NB4 (cell line): ENCODE data around the gene NBR1.
"Not testable (repeated sequence)": the region's sequence is repeated elsewhere in the genome, so short reads cannot be mapped to it uniquely, and the experiment has no call there.

ENCODE experiments used
- DNase-seq: peaks from one replicate; pipeline ENCODE4 v3.0.0; 2010; ENCODE audit warnings: low read depth
- H3K4me3 ChIP-seq: one replicate; pipeline ENCODE4 v1.5.1; 2011; ENCODE audit warnings: mild to moderate bottlenecking, low read depth, low read length, moderate library complexity
- CTCF ChIP-seq: IDR thresholded peaks from one replicate; pipeline ENCODE4 v1.5.1; 2012; ENCODE audit warnings: low read depth, low read length
- MAX ChIP-seq: IDR thresholded peaks from 2 replicates; pipeline ENCODE4 v1.6.1; 2011; ENCODE audit warnings: low read depth, low read length
- MYC ChIP-seq: IDR thresholded peaks from 2 replicates; pipeline ENCODE4 v1.6.1; 2011; ENCODE audit warnings: low read depth, low read length
- POLR2A ChIP-seq: IDR thresholded peaks from 2 replicates; pipeline ENCODE4 v1.6.1; 2011; ENCODE audit warnings: mild to moderate bottlenecking; ENCODE audit not compliant: insufficient read length; ENCODE audit errors: extremely low read depth

Gene NBR1

GRCh38 chr17:43175213-43176118 lies 4.5 kb downstream of the NBR1 start:
- H3K4me3 ChIP-seq = no peak overlapping the region
- no peak for DNase-seq
- no peak for TF ChIP-seq POLR2A
- TF ChIP-seq CTCF = no peak
- TF ChIP-seq MYC = no peak
- TF ChIP-seq MAX = no peak

GRCh38 chr17:43176119-43176570 lies 5.1 kb downstream of the NBR1 start:
- no peak for DNase-seq
- TF ChIP-seq CTCF = no peak
- TF ChIP-seq POLR2A = no peak
- no peak for TF ChIP-seq MAX
- TF ChIP-seq MYC = no peak
- H3K4me3 ChIP-seq = no peak overlapping the region

GRCh38 chr17:43183921-43184320 lies 12.9 kb downstream of the NBR1 start:
- TF ChIP-seq CTCF (no peak), POLR2A (no peak), MYC (no peak), MAX (no peak)
- H3K4me3 ChIP-seq = no peak overlapping the region
- no peak for DNase-seq

GRCh38 chr17:43186656-43187055 lies 15.6 kb downstream of the NBR1 start:
- H3K4me3 ChIP-seq, DNase-seq: not testable (repeated sequence)

- TF ChIP-seq POLR2A (no peak), MAX (no peak), CTCF (no peak), MYC (no peak)
- DNase-seq = no peak
Observed at GRCh38 chr17:43193251-43193650, 22.2 kb downstream of the NBR1 start.

GRCh38 chr17:43199633-43200032 lies 28.6 kb downstream of the NBR1 start:
- DNase-seq = no peak
- TF ChIP-seq MYC (no peak), MAX (no peak), CTCF (no peak), POLR2A (no peak)
- no peak overlapping the region for H3K4me3 ChIP-seq

More at GRCh38 chr17:43193251-43193650, 22.2 kb downstream of the NBR1 start:
- H3K4me3 ChIP-seq = no peak overlapping the region
